ENCODE results near the gene CD244. TPM values are rescaled to one million over a fixed set of nuclear protein-coding genes. Genes with fewer than 3 reads are reported as not detected.
"Not testable (repeated sequence)": the region's sequence is repeated elsewhere in the genome, so short reads cannot be mapped to it uniquely, and the experiment has no call there.

Gene CD244
- total RNA-seq, 1 donor from 2014 or later, result 0.89 TPM

GRCh38 chr1:160811147-160811546 lies 51.5 kb downstream of the CD244 start:
- DNase-seq (ENCODE audit: low spot score), result no peak

DNA sequence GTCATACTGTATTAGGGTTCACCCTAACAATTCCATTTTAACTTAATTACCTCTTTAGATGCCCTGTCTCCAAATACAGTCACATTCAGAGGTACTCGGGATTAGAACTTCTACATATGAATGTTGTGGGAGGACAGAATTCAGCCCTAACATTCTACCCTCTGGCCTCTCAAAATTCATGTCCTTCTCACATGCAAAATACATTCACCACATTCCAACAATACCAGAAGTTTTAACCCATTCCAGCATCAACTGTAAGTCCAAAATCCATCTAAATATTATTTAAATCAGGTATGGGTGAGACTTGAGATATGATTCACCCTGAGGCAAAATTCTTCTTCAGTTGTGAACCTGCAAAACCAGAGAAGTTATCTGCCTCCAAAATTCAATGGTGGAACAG lies 52.2 kb downstream of the CD244 start:
- no peak for DNase-seq (ENCODE audit: low spot score)

GRCh38 chr1:160808289-160808688 lies 54.4 kb downstream of the CD244 start:
- no peak for DNase-seq (ENCODE audit: low spot score)

DNA sequence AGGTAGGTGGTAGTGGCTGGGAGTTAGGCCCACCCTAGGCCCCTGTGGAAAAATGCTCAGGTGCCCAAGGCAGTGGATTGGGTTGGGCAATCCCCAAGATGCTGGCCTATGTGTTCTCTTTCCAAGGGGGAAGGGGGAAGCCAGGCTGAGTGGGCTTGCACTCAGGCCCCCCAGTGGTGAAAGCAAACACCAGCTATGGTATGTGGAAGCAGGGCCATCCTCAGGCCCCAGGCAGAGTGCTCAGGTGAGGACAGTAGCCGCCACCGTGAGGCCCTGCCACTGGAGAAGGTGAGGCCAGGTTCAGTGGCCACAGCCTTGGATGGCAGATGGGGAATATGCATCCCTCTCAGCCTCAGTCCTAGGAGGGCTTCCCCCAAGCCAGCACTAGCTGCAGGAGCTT lies 54.9 kb downstream of the CD244 start:
- no peak for DNase-seq (ENCODE audit: low spot score)

- no peak for DNase-seq (ENCODE audit: low spot score)
These were observed 55.4 kb downstream of the CD244 start for GRCh38 chr1:160807247-160807646.

DNA sequence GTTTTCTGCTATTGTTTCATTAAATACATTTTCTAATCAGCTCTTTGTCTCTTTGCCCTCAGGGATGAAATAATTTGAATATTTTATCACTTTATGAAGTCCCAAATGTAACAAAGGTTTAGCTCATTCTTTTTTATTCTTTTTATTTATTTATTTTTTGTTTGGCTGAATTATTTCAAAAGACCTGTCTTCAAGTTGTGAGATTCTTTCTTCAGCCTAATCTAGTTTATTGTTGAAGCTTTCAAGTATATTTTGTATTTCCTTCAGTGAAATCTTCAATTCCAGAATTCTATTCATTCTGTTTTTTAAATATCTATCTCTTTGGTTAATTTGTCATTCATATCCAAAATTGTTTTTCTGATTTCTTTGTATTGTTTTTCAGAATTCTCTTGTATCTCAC lies 55.9 kb downstream of the CD244 start:
- no peak for DNase-seq (ENCODE audit: low spot score)

DNA sequence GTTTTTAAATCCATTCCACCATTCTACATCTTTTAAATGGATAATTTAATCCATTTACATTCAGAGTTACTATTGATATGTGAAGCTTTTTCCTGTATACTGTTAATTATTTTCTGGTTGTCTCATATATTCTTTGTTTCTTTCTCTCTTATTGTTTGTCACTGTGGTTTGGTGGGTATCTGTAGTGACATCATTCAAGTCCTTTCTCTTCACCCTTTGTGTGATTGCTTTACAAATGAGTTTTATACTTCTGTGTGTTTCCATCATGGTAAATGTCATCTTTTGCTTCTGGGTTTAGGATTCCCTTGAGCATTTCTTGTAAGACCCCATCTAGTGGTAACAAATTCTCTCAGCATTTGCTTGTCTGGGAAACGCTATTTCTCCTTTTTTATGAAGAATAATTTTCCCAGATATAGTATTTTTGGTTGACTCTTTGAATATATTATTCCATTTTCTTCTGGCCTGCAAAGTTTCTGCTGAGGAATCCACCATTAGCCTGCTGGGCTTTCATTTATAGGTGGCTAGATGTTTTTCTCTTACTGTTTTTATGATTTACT lies 56.5 kb downstream of the CD244 start:
- DNase-seq (ENCODE audit: low spot score), result no peak

DNA sequence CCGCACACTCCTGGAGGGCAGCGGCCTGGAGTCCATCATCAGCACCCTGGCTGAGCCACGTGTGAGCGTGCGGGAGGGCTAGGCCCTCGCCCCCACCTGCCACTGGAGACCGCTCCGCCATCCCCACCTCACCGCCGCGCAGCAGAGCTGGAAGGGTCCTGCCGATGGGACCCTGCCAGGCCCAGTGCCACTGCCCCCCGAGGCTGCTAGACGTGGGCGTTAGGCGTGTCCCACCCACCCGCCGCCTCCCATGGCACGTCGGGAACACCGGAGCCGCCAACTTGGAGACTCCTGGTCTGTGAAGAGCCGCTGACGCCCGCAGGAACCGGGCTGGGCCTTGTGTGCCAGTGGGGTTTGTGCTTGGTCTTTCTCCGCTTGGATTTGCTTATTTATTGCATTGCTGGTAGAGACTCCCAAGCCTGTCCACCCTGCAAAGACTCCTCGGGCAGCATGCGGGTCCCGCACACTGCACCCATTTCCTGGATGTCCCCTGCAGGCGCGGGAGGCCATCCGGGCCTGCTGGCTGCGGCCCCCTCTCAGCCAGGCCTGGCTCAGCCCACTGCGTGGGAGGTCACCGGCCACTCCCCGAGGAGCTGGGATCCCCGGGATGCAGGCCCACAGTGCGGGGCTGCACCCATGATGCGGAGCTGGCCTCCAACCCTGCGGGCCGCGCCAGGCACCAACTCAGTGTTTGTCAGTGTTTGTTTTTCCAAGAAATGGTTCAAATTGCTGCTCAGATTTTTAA lies 60.7 kb downstream of the CD244 start:
- no peak for DNase-seq (ENCODE audit: low spot score)

- DNase-seq (ENCODE audit: low spot score), result no peak
These were observed 61.9 kb downstream of the CD244 start for GRCh38 chr1:160800645-160801408.

GRCh38 chr1:160800142-160800541 lies 62.5 kb downstream of the CD244 start:
- no peak for DNase-seq (ENCODE audit: low spot score)

GRCh38 chr1:160799641-160800040 lies 63.0 kb downstream of the CD244 start:
- DNase-seq (ENCODE audit: low spot score), result no peak

- no peak for DNase-seq (ENCODE audit: low spot score)
These were observed 64.2 kb downstream of the CD244 start for GRCh38 chr1:160798439-160798838.

- DNase-seq (ENCODE audit: low spot score), result no peak
These were observed 64.8 kb downstream of the CD244 start for GRCh38 chr1:160797861-160798273.

DNA sequence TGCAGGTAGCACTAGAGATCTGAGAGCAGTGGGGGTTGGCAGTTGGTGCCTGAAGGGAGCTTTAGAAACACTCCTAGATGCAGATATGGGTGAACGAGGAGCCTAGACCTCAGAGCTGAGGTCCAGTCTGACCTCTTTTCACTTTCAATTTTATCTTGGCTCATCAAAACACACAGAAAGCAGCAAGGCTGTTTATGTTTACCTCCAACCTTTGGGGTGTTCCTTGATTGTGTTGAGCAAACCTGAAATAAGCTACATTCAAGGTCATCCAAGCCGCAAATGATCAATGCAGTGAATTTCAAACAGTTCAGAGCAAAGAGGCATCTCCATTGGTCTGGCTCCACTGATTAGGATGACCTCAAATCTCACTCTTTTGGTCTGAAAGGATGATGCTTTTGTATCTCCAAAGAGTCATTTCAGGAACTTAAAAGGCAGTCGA lies 65.4 kb downstream of the CD244 start:
- DNase-seq (ENCODE audit: low spot score), result no peak

- DNase-seq (ENCODE audit: low spot score), result no peak
These were observed 66.7 kb downstream of the CD244 start, which contains the start of gene LY9 for GRCh38 chr1:160795951-160796383. Gene LY9, plus strand, starts transcription at chr1:160796174. Its CDS starts 14 bp downstream, at chr1:160796188.

DNA sequence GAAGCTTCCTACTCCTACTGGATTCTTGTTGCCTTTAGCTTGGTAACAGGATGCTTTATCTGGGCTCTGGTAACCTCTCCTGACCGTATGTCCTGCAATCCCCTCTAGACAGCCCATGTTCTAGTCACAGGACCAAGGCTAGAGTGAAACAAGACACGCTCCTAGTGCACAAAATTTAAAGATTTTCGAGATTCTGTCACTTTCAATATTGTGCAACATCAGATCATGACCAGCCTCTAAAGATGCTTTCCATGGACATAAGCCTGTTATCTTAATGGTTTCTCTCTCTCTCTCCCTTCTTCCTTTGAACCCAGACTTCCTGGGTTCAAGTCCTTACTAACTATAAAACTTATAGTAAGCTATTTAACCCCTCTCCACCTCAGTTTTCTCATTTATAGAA lies 68.3 kb downstream of the CD244 start:
- no peak for DNase-seq (ENCODE audit: low spot score)

GRCh38 chr1:160789702-160790611 lies 72.7 kb downstream of the CD244 start:
- DNase-seq (ENCODE audit: low spot score), result no peak

DNA sequence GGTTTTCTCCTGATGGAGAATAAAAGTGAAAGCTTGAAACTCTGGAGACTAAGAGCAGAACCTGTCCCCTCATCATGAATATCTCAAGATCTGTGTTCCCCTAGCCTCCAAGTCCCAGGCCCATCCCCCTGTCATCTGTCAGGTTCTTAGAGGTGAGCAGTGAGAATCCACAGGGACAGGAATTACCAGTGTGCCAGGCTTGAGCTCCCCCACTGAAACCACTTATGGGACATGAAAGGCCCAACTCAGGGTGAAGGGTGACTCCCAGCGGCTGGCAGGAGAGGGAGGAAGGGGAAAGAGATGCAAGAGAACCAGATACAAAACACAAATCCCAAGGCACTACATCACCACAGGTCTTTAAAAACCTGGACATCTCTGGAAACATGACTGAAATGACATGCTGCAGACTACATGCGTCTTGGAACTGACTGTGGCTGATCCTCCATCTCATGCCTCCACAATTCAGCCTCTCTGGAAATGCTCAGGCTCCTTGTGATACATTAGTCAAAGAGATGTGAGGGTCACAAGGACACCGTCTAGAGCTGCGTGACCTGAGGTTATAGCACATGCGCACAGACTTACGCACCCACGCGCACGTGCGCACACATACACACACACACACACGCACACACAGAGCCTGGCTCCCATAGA lies 73.5 kb downstream of the CD244 start:
- DNase-seq (ENCODE audit: low spot score), result no peak

DNA sequence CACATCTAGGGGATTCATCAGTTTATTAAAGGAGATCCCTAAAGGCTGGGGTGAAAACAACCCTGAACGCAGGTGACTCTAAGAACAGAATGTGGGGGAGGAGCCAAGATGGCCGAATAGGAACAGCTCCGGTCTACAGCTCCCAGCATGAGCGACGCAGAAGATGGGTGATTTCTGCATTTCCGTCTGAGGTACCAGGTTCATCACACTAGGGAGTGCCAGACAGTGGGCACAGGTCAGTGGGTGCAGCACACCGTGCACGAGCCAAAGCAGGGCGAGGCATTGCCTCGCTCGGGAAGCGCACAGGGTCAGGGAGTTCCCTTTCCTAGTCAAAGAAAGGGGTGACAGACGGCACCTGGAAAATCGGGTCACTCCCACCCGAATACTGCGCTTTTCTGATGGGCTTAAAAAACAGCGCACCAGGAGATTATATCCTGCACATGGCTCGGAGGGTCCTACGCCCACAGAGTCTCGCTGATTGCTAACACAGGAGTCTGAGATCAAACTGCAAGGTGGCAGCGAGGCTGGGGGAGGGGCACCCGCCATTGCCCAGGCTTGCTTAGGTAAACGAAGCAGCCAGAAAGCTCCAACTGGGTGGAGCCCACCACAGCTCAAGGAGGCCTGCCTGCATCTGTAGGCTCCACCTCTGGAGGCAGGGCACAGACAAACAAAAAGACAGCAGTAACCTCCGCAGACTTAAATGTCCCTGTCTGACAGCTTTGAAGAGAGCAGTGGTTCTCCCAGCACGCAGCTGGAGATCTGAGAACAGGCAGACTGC lies 79.5 kb downstream of the CD244 start:
- DNase-seq (ENCODE audit: low spot score), result not testable (repeated sequence)

Measured in ureter (tissue), 1 donor.